Activated naive CD4-positive, alpha-beta T cell treated with anti-CD3 and anti-CD28 coated beads, Interleukin-2, amount 50 U/mL, for 72 hours (primary cell): Measurements from ENCODE around the gene XPR1. TPM values are rescaled to one million over a fixed set of nuclear protein-coding genes. Genes with fewer than 3 reads are reported as not detected.

Source experiments
- ATAC-seq, 2 donors: fragments of 150-1000 bp; cut with Tn5 transposase; 2 replicates each; pipeline ENCODE4 v1.10.0; 2021; ENCODE audit warnings: mild to moderate bottlenecking in 2 of 2, moderate library complexity in 2 of 2
- DNase-seq, 2 donors: peaks; one replicate each; pipeline ENCODE4 v3.0.0; 2021 to 2022; ENCODE audit warnings: low spot score in 2 of 2
- H3K27ac Mint-ChIP-seq, 2 donors: one replicate each; pipeline ENCODE4 v1.8.0; 2022; ENCODE audit warnings: mild to moderate bottlenecking in 2 of 2, mixed read lengths in 2 of 2
- H3K36me3 Mint-ChIP-seq, 2 donors: one replicate each; pipeline ENCODE4 v1.8.0; 2022; ENCODE audit warnings: mixed read lengths in 2 of 2
- H3K9me3 Mint-ChIP-seq, 2 donors: one replicate each; pipeline ENCODE4 v1.8.0; 2022; ENCODE audit warnings: mixed read lengths in 2 of 2
- total RNA-seq, 2 donors: library from RNA; stranded (reverse); gene quantifications; one replicate each; pipeline ENCODE4 v1.2.3, GENCODE V29; 2022

XPR1 gene
- total RNA-seq = 10 to 100 TPM; 15.2 to 18.6 TPM

GRCh38 chr1:180631766-180632325 is at the start of gene XPR1:
Gene XPR1, plus strand, starts transcription at chr1:180632022. Its CDS starts 180 bp downstream, at chr1:180632202.
- Mint-ChIP-seq H3K27ac (peak within 1 kb of the TSS in 1 of 2 donors; percentile 90), H3K36me3 (peaks cover 0 to 6% of the 10 kb centered on the region in 2 donors), H3K9me3 (no peaks in the 10 kb centered on the region)
- peak; percentile 98 for ATAC-seq
- DNase-seq = peak; percentile 90 to 93

- H3K27ac Mint-ChIP-seq = peak overlapping the region; percentile 96 to 97
- peaks cover 0 to 25% of the 10 kb centered on the region in 2 donors for H3K36me3 Mint-ChIP-seq
- no peak for DNase-seq
- ATAC-seq = peak in 1 of 2 donors; percentile 1
- H3K9me3 Mint-ChIP-seq = peaks cover 3 to 28% of the 10 kb centered on the region in 2 donors
Observed at GRCh38 chr1:180584869-180585268, 47.0 kb upstream of the XPR1 start.

- Mint-ChIP-seq H3K36me3 (peaks cover 0 to 25% of the 10 kb centered on the region in 2 donors), H3K9me3 (peaks cover 3 to 28% of the 10 kb centered on the region in 2 donors), H3K27ac (peak overlapping the region; percentile 96 to 97)
- ATAC-seq (no peak), DNase-seq (no peak)
Observed at GRCh38 chr1:180585994-180586359, 45.8 kb upstream of the XPR1 start.

- DNase-seq (no peak), ATAC-seq (peak; percentile 84 to 87)
- Mint-ChIP-seq H3K27ac (peak overlapping the region; percentile 96 to 97), H3K9me3 (peaks cover 3 to 28% of the 10 kb centered on the region in 2 donors), H3K36me3 (peaks cover 0 to 25% of the 10 kb centered on the region in 2 donors)
Observed at GRCh38 chr1:180586671-180587155, 45.1 kb upstream of the XPR1 start.

- no peak for DNase-seq
- Mint-ChIP-seq H3K27ac (no peak overlapping the region), H3K36me3 (peaks cover 0 to 25% of the 10 kb centered on the region in 2 donors), H3K9me3 (peaks cover 3 to 28% of the 10 kb centered on the region in 2 donors)
- ATAC-seq = no peak
Observed at GRCh38 chr1:180588121-180588520, 43.7 kb upstream of the XPR1 start.

- no peak overlapping the region for H3K27ac Mint-ChIP-seq
Observed at GRCh38 chr1:180590889-180591288, 40.9 kb upstream of the XPR1 start.

GRCh38 chr1:180593382-180593781 is 38.4 kb upstream of the XPR1 start:
- H3K36me3 Mint-ChIP-seq = peaks cover 0 to under 1% of the 10 kb centered on the region in 2 donors
- DNase-seq (no peak), ATAC-seq (no peak)
- H3K9me3 Mint-ChIP-seq = peaks cover 0 to 8% of the 10 kb centered on the region in 2 donors
- H3K27ac Mint-ChIP-seq = no peak overlapping the region

More at GRCh38 chr1:180590889-180591288, 40.9 kb upstream of the XPR1 start:
- peaks cover 3 to 23% of the 10 kb centered on the region in 2 donors for H3K9me3 Mint-ChIP-seq
- DNase-seq = no peak
- no peak for ATAC-seq
- H3K36me3 Mint-ChIP-seq = peaks cover 0 to 19% of the 10 kb centered on the region in 2 donors

GRCh38 chr1:180594723-180595122 is 37.1 kb upstream of the XPR1 start:
- DNase-seq (no peak), ATAC-seq (no peak)
- Mint-ChIP-seq H3K9me3 (no peaks in the 10 kb centered on the region), H3K36me3 (no peaks in the 10 kb centered on the region), H3K27ac (no peak overlapping the region)

GRCh38 chr1:180595966-180596365 is 35.9 kb upstream of the XPR1 start:
- H3K27ac Mint-ChIP-seq = no peak overlapping the region
- no peak for ATAC-seq

GRCh38 chr1:180597520-180597919 is 34.3 kb upstream of the XPR1 start:
- H3K9me3 Mint-ChIP-seq = no peaks in the 10 kb centered on the region
- no peak overlapping the region for H3K27ac Mint-ChIP-seq
- H3K36me3 Mint-ChIP-seq = no peaks in the 10 kb centered on the region
- DNase-seq (no peak), ATAC-seq (no peak)

More at GRCh38 chr1:180595966-180596365, 35.9 kb upstream of the XPR1 start:
- Mint-ChIP-seq H3K36me3 (no peaks in the 10 kb centered on the region), H3K9me3 (no peaks in the 10 kb centered on the region)
- no peak for DNase-seq

- no peak for DNase-seq
- H3K9me3 Mint-ChIP-seq = no peaks in the 10 kb centered on the region
- no peak for ATAC-seq
- no peaks in the 10 kb centered on the region for H3K36me3 Mint-ChIP-seq
- H3K27ac Mint-ChIP-seq = no peak overlapping the region
Observed at GRCh38 chr1:180598333-180598974, 33.4 kb upstream of the XPR1 start.

- DNase-seq (no peak), ATAC-seq (no peak)
- Mint-ChIP-seq H3K9me3 (no peaks in the 10 kb centered on the region), H3K27ac (no peak overlapping the region), H3K36me3 (no peaks in the 10 kb centered on the region)
Observed at GRCh38 chr1:180600343-180600742, 31.5 kb upstream of the XPR1 start.

GRCh38 chr1:180601512-180601911 is 30.3 kb upstream of the XPR1 start:
- H3K27ac Mint-ChIP-seq = no peak overlapping the region

GRCh38 chr1:180603223-180603849 is 28.5 kb upstream of the XPR1 start:
- Mint-ChIP-seq H3K36me3 (no peaks in the 10 kb centered on the region), H3K9me3 (no peaks in the 10 kb centered on the region), H3K27ac (no peak overlapping the region)
- no peak for DNase-seq
- no peak for ATAC-seq

More at GRCh38 chr1:180601512-180601911, 30.3 kb upstream of the XPR1 start:
- DNase-seq = no peak
- Mint-ChIP-seq H3K9me3 (no peaks in the 10 kb centered on the region), H3K36me3 (no peaks in the 10 kb centered on the region)
- no peak for ATAC-seq

GRCh38 chr1:180603850-180604226 is 28.0 kb upstream of the XPR1 start:
- ATAC-seq = no peak
- H3K36me3 Mint-ChIP-seq = no peaks in the 10 kb centered on the region

GRCh38 chr1:180606155-180606554 is 25.7 kb upstream of the XPR1 start:
- Mint-ChIP-seq H3K36me3 (peaks cover 0 to 4% of the 10 kb centered on the region in 2 donors), H3K9me3 (peaks cover 0 to 2% of the 10 kb centered on the region in 2 donors), H3K27ac (no peak overlapping the region)
- DNase-seq (no peak), ATAC-seq (no peak)

More at GRCh38 chr1:180603850-180604226, 28.0 kb upstream of the XPR1 start:
- Mint-ChIP-seq H3K27ac (no peak overlapping the region), H3K9me3 (no peaks in the 10 kb centered on the region)
- no peak for DNase-seq
